Astrocyte (in vitro differentiated cells and primary cell): Measurements from ENCODE around the gene ZNF367. TPM values are rescaled to one million over a fixed set of nuclear protein-coding genes. Genes with fewer than 3 reads are reported as not detected.
A peak's percentile ranks its signal among the peaks of the same experiment; 100 is the strongest.
"Not testable (repeated sequence)": the region's sequence is repeated elsewhere in the genome, so short reads cannot be mapped to it uniquely, and the experiment has no call there.

ENCODE experiments used
- DNase-seq: peaks from one replicate; pipeline ENCODE4 v3.0.0-alpha.2; 2010; ENCODE audit warnings: low read depth
- FAIRE-seq: peaks from 2 replicates; lab custom pipeline; 2011; peaks lifted over from hg19 to GRCh38; lab: Jason Lieb, UNC
- H2AFZ ChIP-seq: 2 replicates; pipeline ENCODE4 v1.6.0; 2012; ENCODE audit warnings: low read depth, low read length, inconsistent platforms
- H3K27ac ChIP-seq: 2 replicates; pipeline ENCODE4 v1.5.1; 2011; ENCODE audit warnings: low read depth, low read length, inconsistent platforms
- H3K27me3 ChIP-seq: 2 replicates; pipeline ENCODE4 v1.6.0; 2011; ENCODE audit warnings: low read length, inconsistent platforms; ENCODE audit not compliant: insufficient read depth
- H3K36me3 ChIP-seq: 2 replicates; pipeline ENCODE4 v1.5.1; 2011; ENCODE audit warnings: low read length, inconsistent platforms; ENCODE audit not compliant: insufficient read depth
- H3K4me1 ChIP-seq: 2 replicates; pipeline ENCODE4 v1.5.1; 2011; ENCODE audit warnings: low read length, inconsistent platforms; ENCODE audit not compliant: insufficient read depth
- H3K4me2 ChIP-seq: 2 replicates; pipeline ENCODE4 v1.6.0; 2012; ENCODE audit warnings: low read length, inconsistent platforms
- H3K4me3 ChIP-seq: 2 replicates; pipeline ENCODE4 v1.5.1; 2011; ENCODE audit warnings: low read depth, mild to moderate bottlenecking, low read length, inconsistent platforms; ENCODE audit not compliant: insufficient read depth
- H3K79me2 ChIP-seq: 2 replicates; pipeline ENCODE4 v1.6.0; 2012; ENCODE audit warnings: mild to moderate bottlenecking, low read length, inconsistent platforms; ENCODE audit not compliant: insufficient read depth
- H3K9ac ChIP-seq: 2 replicates; pipeline ENCODE4 v1.6.0; 2012; ENCODE audit warnings: mild to moderate bottlenecking, low read length, inconsistent platforms
- H3K9me3 ChIP-seq: 2 replicates; pipeline ENCODE4 v1.5.1; 2012; ENCODE audit warnings: low read depth, mild to moderate bottlenecking, low read length, inconsistent platforms; ENCODE audit not compliant: insufficient read depth
- H4K20me1 ChIP-seq: 2 replicates; pipeline ENCODE4 v1.6.0; 2012; ENCODE audit warnings: low read length, inconsistent platforms; ENCODE audit not compliant: insufficient read depth
- H3K27ac Mint-ChIP-seq: one replicate; pipeline ENCODE4 v1.8.0; 2021; ENCODE audit warnings: mild to moderate bottlenecking, mixed read lengths; ENCODE audit not compliant: unreplicated experiment
- H3K27me3 Mint-ChIP-seq: one replicate; pipeline ENCODE4 v1.8.0; 2021; ENCODE audit warnings: low read depth, mixed read lengths; ENCODE audit not compliant: unreplicated experiment
- H3K36me3 Mint-ChIP-seq: one replicate; pipeline ENCODE4 v1.8.0; 2021; ENCODE audit warnings: low read depth, mixed read lengths; ENCODE audit not compliant: unreplicated experiment
- H3K4me1 Mint-ChIP-seq: one replicate; pipeline ENCODE4 v1.8.0; 2021; ENCODE audit warnings: low read depth, mixed read lengths; ENCODE audit not compliant: unreplicated experiment
- H3K4me3 Mint-ChIP-seq: one replicate; pipeline ENCODE4 v1.8.0; 2021; ENCODE audit warnings: mild to moderate bottlenecking, moderate library complexity, mixed read lengths; ENCODE audit not compliant: unreplicated experiment
- H3K9me3 Mint-ChIP-seq: one replicate; pipeline ENCODE4 v1.8.0; 2021; ENCODE audit warnings: mild to moderate bottlenecking, mixed read lengths; ENCODE audit not compliant: unreplicated experiment
- CTCF ChIP-seq: IDR thresholded peaks from 2 replicates; pipeline ENCODE4 v1.5.1; 2011; ENCODE audit warnings: low read depth, mild to moderate bottlenecking, inconsistent platforms, low read length, moderate library complexity; ENCODE audit not compliant: insufficient read depth
- EZH2 ChIP-seq: IDR thresholded peaks from 2 replicates; pipeline ENCODE4 v1.6.1; 2012; ENCODE audit warnings: mild to moderate bottlenecking, low read length, inconsistent platforms; ENCODE audit not compliant: insufficient read depth
- total RNA-seq: library from RNA; stranded (reverse); gene quantifications from 2 replicates; pipeline ENCODE4 v1.2.1, GENCODE V29; 2021

The ZNF367 gene
- total RNA-seq, 1 donor from 2014 or later = 0.89 TPM

DNA sequence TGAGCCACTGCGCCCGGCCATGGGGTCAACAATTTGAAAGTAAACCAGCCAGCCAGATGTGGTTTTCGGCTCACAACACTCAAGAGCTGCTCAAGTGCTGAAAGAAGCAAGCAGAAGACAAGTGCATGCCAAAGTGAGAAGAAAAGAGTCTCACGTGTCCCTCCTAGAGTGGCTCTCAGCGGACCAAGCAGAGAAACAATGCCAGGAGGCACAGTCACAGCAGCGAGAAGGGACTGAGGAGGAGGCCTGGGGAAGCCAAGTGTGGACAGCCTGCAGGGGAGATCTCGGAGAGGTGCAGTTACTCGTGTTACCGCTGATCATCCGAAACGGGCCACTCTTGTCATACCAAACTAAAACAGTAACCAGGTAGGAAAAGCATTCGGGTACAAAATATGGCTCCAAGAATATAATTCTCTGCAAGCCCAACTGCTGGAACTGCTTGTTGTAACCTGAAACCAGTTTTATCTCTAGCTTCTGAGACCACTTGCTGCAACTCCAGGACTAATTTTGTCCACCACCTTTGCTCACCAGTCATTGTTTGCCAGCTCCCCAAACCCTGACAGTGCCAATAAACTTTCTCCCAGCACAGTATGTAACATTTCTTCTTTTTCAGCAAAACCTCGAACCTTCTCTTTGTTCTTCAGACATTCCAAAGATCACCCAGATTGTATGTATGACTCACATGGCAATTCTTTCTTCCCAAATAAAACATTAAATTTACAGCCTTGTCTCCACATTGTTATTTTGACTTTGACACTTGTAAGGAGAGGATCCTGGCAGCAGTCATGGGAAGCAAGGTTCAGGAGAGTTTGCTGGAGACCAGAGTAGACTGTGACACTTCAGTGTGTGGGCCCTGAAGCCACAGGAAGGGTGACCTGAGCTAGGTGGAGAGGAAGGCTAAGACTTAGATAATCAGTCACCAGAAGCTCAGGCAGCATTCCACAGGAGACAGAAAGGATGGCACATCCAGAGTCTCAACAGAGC, 41.0 kb downstream of the ZNF367 start:
- Mint-ChIP-seq H3K27ac (peak overlapping the region; percentile 67), H3K4me1 (peaks cover 26% of the 10 kb centered on the region), H3K4me3 (peak overlapping the region; percentile 0), H3K9me3 (no peaks in the 10 kb centered on the region), H3K27me3 (no peaks in the 10 kb centered on the region), H3K36me3 (peaks cover 5% of the 10 kb centered on the region)
- H3K27me3 ChIP-seq = no peaks in the 10 kb centered on the region
- no peaks in the 10 kb centered on the region for H3K9me3 ChIP-seq
- peak overlapping the region; percentile 64 for H3K4me2 ChIP-seq
- peak overlapping the region; percentile 44 for H3K27ac ChIP-seq
- peaks cover 31% of the 10 kb centered on the region for H4K20me1 ChIP-seq
- H3K4me1 ChIP-seq = peaks cover 11% of the 10 kb centered on the region
- peak; percentile 9 for FAIRE-seq
- H3K4me3 ChIP-seq = no peak overlapping the region
- H2AFZ ChIP-seq = peak overlapping the region; percentile 15
- H3K9ac ChIP-seq = peak overlapping the region; percentile 24
- DNase-seq = peak; percentile 85
- no peak for TF ChIP-seq CTCF
- TF ChIP-seq EZH2 = no peak
- no peaks in the 10 kb centered on the region for H3K36me3 ChIP-seq
- H3K79me2 ChIP-seq = peaks cover 22% of the 10 kb centered on the region

DNA sequence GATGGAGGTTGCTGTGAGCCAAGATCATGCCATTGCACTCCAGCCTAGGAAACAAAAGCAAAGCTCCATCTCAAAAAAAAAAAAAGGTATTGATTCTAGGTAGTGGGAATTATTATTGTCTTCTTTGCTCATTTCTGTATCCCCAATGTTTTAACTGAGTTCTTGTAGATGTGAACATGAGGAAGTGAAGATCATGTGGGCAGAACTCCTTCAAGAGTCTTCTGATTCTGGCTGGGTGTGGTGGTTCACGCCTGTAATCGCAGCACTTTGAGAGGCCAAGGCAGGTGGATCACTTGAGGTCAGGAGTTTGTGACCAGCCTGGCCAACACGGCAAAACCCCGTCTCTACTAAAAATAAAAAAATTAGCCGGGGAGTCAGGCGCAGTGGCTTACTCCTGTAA, 42.7 kb downstream of the ZNF367 start:
- H3K36me3 ChIP-seq, H3K36me3 Mint-ChIP-seq, H3K4me3 ChIP-seq, H3K9me3 ChIP-seq, H3K79me2 ChIP-seq, FAIRE-seq, H2AFZ ChIP-seq, H3K27me3 Mint-ChIP-seq, H3K4me2 ChIP-seq, H3K9ac ChIP-seq, DNase-seq, H3K9me3 Mint-ChIP-seq, H3K27ac ChIP-seq, H3K27ac Mint-ChIP-seq, H3K4me3 Mint-ChIP-seq, H3K27me3 ChIP-seq: not testable (repeated sequence)
- Histone ChIP-seq H4K20me1 (peaks cover 16% of the 10 kb centered on the region), H3K4me1 (peaks cover 11% of the 10 kb centered on the region)
- H3K4me1 Mint-ChIP-seq = peaks cover 13% of the 10 kb centered on the region

GRCh38 chr9:96367943-96368342, 50.2 kb downstream of the ZNF367 start:
- H3K27me3 Mint-ChIP-seq = no peaks in the 10 kb centered on the region
- no peak overlapping the region for H3K27ac Mint-ChIP-seq
- Histone ChIP-seq H4K20me1 (peaks cover 4% of the 10 kb centered on the region), H3K27me3 (no peaks in the 10 kb centered on the region), H3K27ac (no peak overlapping the region), H3K9me3 (no peaks in the 10 kb centered on the region), H2AFZ (no peak overlapping the region), H3K4me2 (no peak overlapping the region), H3K79me2 (peaks cover 10% of the 10 kb centered on the region), H3K4me1 (no peaks in the 10 kb centered on the region), H3K4me3 (no peak overlapping the region), H3K9ac (no peak overlapping the region), H3K36me3 (no peaks in the 10 kb centered on the region)
- DNase-seq (no peak), FAIRE-seq (no peak)
- no peak for TF ChIP-seq CTCF
- TF ChIP-seq EZH2 = no peak
- H3K4me3 Mint-ChIP-seq = no peak overlapping the region
- no peaks in the 10 kb centered on the region for H3K4me1 Mint-ChIP-seq
- no peaks in the 10 kb centered on the region for H3K9me3 Mint-ChIP-seq
- peaks cover 9% of the 10 kb centered on the region for H3K36me3 Mint-ChIP-seq
